ENCODE results near the gene ADGRG1. TPM values are rescaled to one million over a fixed set of nuclear protein-coding genes. Genes with fewer than 3 reads are reported as not detected.

The ADGRG1 gene
- total RNA-seq, 1 donor from 2014 or later = 67.1 TPM

DNA sequence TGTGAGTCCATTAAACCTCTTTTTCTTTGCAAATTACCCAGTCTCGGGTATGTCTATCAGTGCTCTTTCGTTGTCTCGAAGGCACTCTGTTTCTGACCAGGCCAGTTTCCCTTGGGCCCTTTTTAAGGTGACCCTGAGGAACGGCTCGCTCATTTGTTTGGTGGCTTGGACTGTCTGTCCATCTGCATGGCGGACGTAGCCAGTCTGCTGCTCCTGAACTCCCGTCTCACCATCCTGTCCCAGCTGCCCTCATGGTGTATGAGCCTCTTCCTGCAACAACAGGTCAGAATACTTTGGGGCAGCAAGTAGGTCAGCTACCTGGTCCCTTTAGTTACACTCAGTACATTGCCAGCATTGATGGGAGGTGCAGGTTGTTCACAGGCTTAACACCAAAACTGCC, 85.2 kb downstream of the ADGRG1 start:
- DNase-seq (ENCODE audit: low spot score in 2 of 2, unreplicated experiment in 2 of 2) = no peak
- Mint-ChIP-seq H3K27me3 (ENCODE audit: low read depth) (peaks cover 18% of the 10 kb centered on the region), H3K27ac (no peak overlapping the region), H3K4me3 (no peak overlapping the region), H3K36me3 (no peaks in the 10 kb centered on the region), H3K9me3 (no peaks in the 10 kb centered on the region), H3K4me1 (no peaks in the 10 kb centered on the region)
- TF ChIP-seq, protein P1, sequence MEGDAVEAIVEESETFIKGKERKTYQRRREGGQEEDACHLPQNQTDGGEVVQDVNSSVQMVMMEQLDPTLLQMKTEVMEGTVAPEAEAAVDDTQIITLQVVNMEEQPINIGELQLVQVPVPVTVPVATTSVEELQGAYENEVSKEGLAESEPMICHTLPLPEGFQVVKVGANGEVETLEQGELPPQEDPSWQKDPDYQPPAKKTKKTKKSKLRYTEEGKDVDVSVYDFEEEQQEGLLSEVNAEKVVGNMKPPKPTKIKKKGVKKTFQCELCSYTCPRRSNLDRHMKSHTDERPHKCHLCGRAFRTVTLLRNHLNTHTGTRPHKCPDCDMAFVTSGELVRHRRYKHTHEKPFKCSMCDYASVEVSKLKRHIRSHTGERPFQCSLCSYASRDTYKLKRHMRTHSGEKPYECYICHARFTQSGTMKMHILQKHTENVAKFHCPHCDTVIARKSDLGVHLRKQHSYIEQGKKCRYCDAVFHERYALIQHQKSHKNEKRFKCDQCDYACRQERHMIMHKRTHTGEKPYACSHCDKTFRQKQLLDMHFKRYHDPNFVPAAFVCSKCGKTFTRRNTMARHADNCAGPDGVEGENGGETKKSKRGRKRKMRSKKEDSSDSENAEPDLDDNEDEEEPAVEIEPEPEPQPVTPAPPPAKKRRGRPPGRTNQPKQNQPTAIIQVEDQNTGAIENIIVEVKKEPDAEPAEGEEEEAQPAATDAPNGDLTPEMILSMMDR (IDR thresholded peaks at IDR 0.05; ENCODE audit: unreplicated experiment) = no peak

DNA sequence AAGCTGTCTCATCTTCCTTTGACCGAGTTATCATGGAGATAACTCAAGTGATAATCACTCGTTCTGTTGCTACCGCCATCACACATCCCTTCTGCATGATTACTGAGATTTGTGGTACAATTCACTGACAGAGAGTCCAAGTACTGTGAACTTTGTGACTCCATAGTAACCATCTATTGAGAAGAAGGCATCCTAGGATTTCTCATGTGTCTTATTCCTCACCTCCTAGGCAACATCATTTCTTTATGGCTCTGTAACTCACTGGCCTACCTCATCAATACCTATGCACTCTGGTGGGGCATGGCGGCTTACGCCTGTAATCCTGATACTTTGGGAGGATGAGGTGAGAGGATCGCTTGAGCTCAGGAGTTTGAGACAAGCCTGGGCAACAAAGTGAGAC, 85.6 kb downstream of the ADGRG1 start:
- Mint-ChIP-seq H3K4me1 (no peaks in the 10 kb centered on the region), H3K36me3 (no peaks in the 10 kb centered on the region), H3K27ac (no peak overlapping the region), H3K27me3 (ENCODE audit: low read depth) (peaks cover 18% of the 10 kb centered on the region), H3K4me3 (no peak overlapping the region), H3K9me3 (no peaks in the 10 kb centered on the region)
- TF ChIP-seq, protein P1 (IDR thresholded peaks at IDR 0.05; ENCODE audit: unreplicated experiment) = no peak
- DNase-seq (ENCODE audit: low spot score in 2 of 2, unreplicated experiment in 2 of 2) = no peak

Other genes starting within 250 kb of the ADGRG1 start
- not detected in 3 replicates for gene CCL17, start 223.9 kb upstream of the ADGRG1 start, total RNA-seq
- gene CIAPIN1, start 181.2 kb upstream of the ADGRG1 start, total RNA-seq = 57.5 to 62.9 TPM (median 59.0 TPM) in 3 replicates
- 43.5 to 48.3 TPM (median 47.4 TPM) in 3 replicates for gene COQ9, start 181.2 kb upstream of the ADGRG1 start, total RNA-seq
- 62.1 to 69.1 TPM (median 65.0 TPM) in 3 replicates for gene POLR2C, start 166.0 kb upstream of the ADGRG1 start, total RNA-seq
- gene DOK4, start 142.1 kb upstream of the ADGRG1 start, total RNA-seq = 79.0 to 83.6 TPM (median 83.6 TPM) in 3 replicates
- gene CCDC102A, start 92.1 kb upstream of the ADGRG1 start, total RNA-seq = 30.6 to 31.9 TPM (median 31.3 TPM) in 3 replicates
- 1.1 to 1.3 TPM (median 1.3 TPM) in 3 replicates for gene ADGRG5, start 86.0 kb upstream of the ADGRG1 start, total RNA-seq
- 0.38 TPM in 1 of 3 replicates, not detected in the others for gene ADGRG3, start 39.7 kb downstream of the ADGRG1 start, total RNA-seq
- 0.43 to 0.47 TPM in 2 of 3 replicates, not detected in the other for gene DRC7, start 66.2 kb downstream of the ADGRG1 start, total RNA-seq
- gene KATNB1, start 107.1 kb downstream of the ADGRG1 start, total RNA-seq = 22.1 to 24.9 TPM (median 24.6 TPM) in 3 replicates
- 33.3 to 38.7 TPM (median 35.3 TPM) in 3 replicates for gene KIFC3, start 173.9 kb downstream of the ADGRG1 start, total RNA-seq